Kidney (tissue), 14 donors: Measurements from ENCODE around the gene ZNF76. TPM values are rescaled to one million over a fixed set of nuclear protein-coding genes. Genes with fewer than 3 reads are reported as not detected.

ENCODE experiments used
- DNase-seq, 5 donors: peaks; one replicate each; pipeline ENCODE4 v3.0.0-alpha.2; 2013 to 2020
- FAIRE-seq: peaks from 2 replicates; lab custom pipeline; 2012; peaks lifted over from hg19 to GRCh38; lab: Jason Lieb, UNC
- H3K27ac ChIP-seq, 2 donors: one replicate each; pipeline ENCODE4 v1.7.0; 2013; ENCODE audit warnings: low read depth in 2 of 2, low read length in 2 of 2, inconsistent platforms in 1 of 2
- H3K27me3 ChIP-seq: one replicate; pipeline ENCODE4 v1.7.1; 2013; ENCODE audit warnings: low read length, inconsistent platforms; ENCODE audit not compliant: control insufficient read depth, insufficient read depth
- H3K36me3 ChIP-seq, 3 donors: one replicate each; pipeline versions ENCODE4 v1.7.0 to v1.7.1; 2013; ENCODE audit warnings: low read length in 3 of 3, control low read depth in 1 of 3, inconsistent platforms in 1 of 3; ENCODE audit not compliant: insufficient read depth in 3 of 3, control insufficient read depth in 2 of 3
- H3K4me1 ChIP-seq, 3 donors: one replicate each; pipeline versions ENCODE4 v1.7.0 to v1.7.1; 2013; ENCODE audit warnings: low read length in 3 of 3, inconsistent platforms in 1 of 3, low read depth in 1 of 3; ENCODE audit not compliant: control insufficient read depth in 2 of 3, insufficient read depth in 2 of 3
- H3K4me3 ChIP-seq, 3 donors: one replicate each; pipeline versions ENCODE4 v1.7.0 to v1.8.1; 2013; ENCODE audit warnings: low read length in 3 of 3, control low read depth in 1 of 3, inconsistent platforms in 1 of 3
- H3K9ac ChIP-seq, 3 donors: one replicate each; pipeline versions ENCODE4 v1.7.0 to v1.7.1; 2013; ENCODE audit warnings: low read length in 3 of 3, control low read depth in 1 of 3, inconsistent platforms in 1 of 3
- H3K9me3 ChIP-seq, 3 donors: one replicate each; pipeline versions ENCODE4 v1.7.0 to v1.7.1; 2013; ENCODE audit warnings: low read length in 3 of 3, control low read depth in 1 of 3, inconsistent platforms in 1 of 3; ENCODE audit not compliant: control insufficient read depth in 2 of 3, insufficient read depth in 1 of 3
- CTCF ChIP-seq: IDR thresholded peaks from 3 replicates; pipeline ENCODE4 v1.5.1; 2012; ENCODE audit warnings: mild to moderate bottlenecking, moderate library complexity, borderline replicate concordance; ENCODE audit not compliant: insufficient read depth; ENCODE audit errors: extremely low read depth
- intact Hi-C: fragments of 100-400 bp; cut with DNase I; formaldehyde crosslinking; loops from one replicate; pipeline ENCODE4 v1.11.1; 2022
- polyA plus RNA-seq: library from polyadenylated mRNA; stranded (reverse); fragments of 350-450 nt; fragmentation: Illumina TruSeq; extraction: RNeasy Lipid Tissue Mini Kit (QIAGEN cat#74804); gene quantifications from one replicate; pipeline ENCODE4 v1.2.3, GENCODE V29; 2014; ENCODE audit warnings: low read depth, low replicate concordance; ENCODE audit not compliant: insufficient read depth
- total RNA-seq: library from RNA; stranded (reverse); fragmentation: NEBNext Ultra II Directional; extraction: Animal tissue kit (Norgen Biotek cat#: 25700); gene quantifications from one replicate; pipeline ENCODE4 v1.2.1, GENCODE V29; 2021
- donor health status: control.
- donor health status: control.
- donor health status: control.
- donor health status: control.
- donor health status: control.
- donor health status: DM: yes; HTN: yes; CAD: no.
- donor health status: Normal renal cell carcinoma (clear cell type).

Gene ZNF76
- total and polyA plus RNA-seq, 2 donors from 2014 or later = 29.1 to 49.2 TPM

DNA sequence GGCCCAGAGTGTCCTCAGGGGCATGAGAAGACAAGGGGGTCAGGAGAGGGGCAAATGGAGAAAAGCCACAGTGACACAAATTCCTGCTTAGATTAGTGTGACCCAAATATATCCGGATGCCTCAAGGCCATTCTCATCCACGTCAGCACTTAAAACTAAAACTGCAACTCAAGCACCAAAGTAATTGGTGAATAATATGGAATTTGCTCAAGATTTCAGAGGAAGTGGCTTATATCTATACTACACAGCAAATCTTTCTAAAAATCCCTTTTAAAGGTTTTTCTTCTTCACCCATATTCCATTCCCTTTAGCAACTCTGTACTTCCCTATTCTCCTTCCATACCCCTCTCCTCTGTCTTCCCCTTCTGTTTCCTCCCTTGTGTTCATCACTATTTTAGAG, 53.3 kb downstream of the ZNF76 start:
- no peak for TF ChIP-seq CTCF
- Histone ChIP-seq H3K27me3 (no peaks in the 10 kb centered on the region), H3K9me3 (no peaks in the 10 kb centered on the region), H3K4me1 (peaks cover 0 to 3% (median 0%) of the 10 kb centered on the region in 3 donors), H3K4me3 (no peak overlapping the region), H3K9ac (no peak overlapping the region), H3K36me3 (no peaks in the 10 kb centered on the region), H3K27ac (no peak overlapping the region)
- FAIRE-seq (no peak), DNase-seq (no peak)
- intact Hi-C loops = no loop called here

DNA sequence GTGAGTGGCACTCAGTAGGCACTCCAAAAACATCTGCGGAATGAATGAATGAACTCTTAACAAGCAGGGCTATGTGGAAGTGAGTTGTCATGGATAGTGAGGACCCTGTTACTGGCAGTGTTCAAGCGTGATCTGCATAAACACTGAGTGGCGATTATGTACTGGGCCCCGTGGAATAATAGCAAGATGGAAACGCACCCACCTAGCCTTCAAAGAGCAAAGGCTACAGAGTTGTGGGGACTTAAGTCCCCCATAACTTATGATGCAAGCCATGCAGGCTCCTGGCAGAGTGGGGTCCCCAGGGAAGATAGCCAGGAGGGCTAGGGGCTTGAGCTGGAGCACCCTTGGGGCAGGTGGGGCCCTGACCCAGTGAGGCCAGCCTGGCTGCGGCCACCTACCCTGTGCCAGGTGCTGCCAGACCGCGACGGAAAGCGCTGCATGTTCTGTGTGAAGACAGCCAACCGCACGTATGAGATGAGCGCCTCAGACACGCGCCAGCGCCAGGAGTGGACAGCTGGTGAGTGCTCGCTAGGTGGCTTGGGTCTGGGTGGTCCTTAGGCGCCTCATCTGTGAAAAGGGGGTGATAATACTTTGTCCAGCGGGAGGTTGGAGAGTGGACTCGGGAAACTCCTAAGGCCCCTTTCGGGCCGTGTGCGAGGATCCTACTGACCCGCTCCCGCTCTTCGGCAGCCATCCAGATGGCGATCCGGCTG, 58.1 kb downstream of the ZNF76 start:
- Histone ChIP-seq H3K27me3 (no peaks in the 10 kb centered on the region), H3K36me3 (no peaks in the 10 kb centered on the region), H3K4me1 (peaks cover 0 to 4% (median 0%) of the 10 kb centered on the region in 3 donors), H3K9me3 (no peaks in the 10 kb centered on the region), H3K4me3 (peak overlapping the region; percentile 7 to 59 (median 52)), H3K9ac (no peak overlapping the region), H3K27ac (no peak overlapping the region)
- intact Hi-C loops = no loop called here
- FAIRE-seq = no peak
- peak in 2 of 5 donors; percentile 54 to 74 for DNase-seq
- TF ChIP-seq CTCF = no peak

GRCh38 chr6:35318196-35319171, 58.9 kb downstream of the ZNF76 start:
- no peaks in the 10 kb centered on the region for H3K36me3 ChIP-seq
- DNase-seq (peak; percentile 93 to 96 (median 94)), FAIRE-seq (no peak)
- intact Hi-C loops = no loop called here
- peak overlapping the region; percentile 52 to 67 (median 52) for H3K4me3 ChIP-seq
- no peaks in the 10 kb centered on the region for H3K9me3 ChIP-seq
- H3K27ac ChIP-seq = no peak overlapping the region
- peaks cover 0 to 4% (median 0%) of the 10 kb centered on the region in 3 donors for H3K4me1 ChIP-seq
- no peak for TF ChIP-seq CTCF
- H3K27me3 ChIP-seq = no peaks in the 10 kb centered on the region
- H3K9ac ChIP-seq = peak overlapping the region in 1 of 3 donors; percentile 11
